HCT116 (cell line): ENCODE results near the gene VSTM2B. TPM values are rescaled to one million over a fixed set of nuclear protein-coding genes. Genes with fewer than 3 reads are reported as not detected.

Experiments used
- ATAC-seq: fragments of 200-7000 bp; cut with Tn5 transposase; 2 replicates; pipeline ENCODE4 v1.9.1; 2020; ENCODE audit warnings: mild to moderate bottlenecking, moderate library complexity
- BruUV-seq: library from RNA; stranded (reverse); fragments of 400-500 nt; replicated peaks from 2 replicates; lab custom pipeline; 2021; lab: Mats Ljungman, UMichigan
- CTCF ChIA-PET: fragments of 300-600 bp; sonication (Branson Sonifier 250); formaldehyde crosslinking; loops from one replicate; lab custom pipeline; 2021; ENCODE audit warnings: antibody characterized with exemption; lab: Charles Lee
- POLR2A ChIA-PET: fragments of 300-600, 350-600 bp; sonication (Branson Sonifier 250); formaldehyde crosslinking; loops from one replicate; lab custom pipeline; 2021; ENCODE audit warnings: antibody characterized with exemption; lab: Charles Lee
- RAD21 ChIA-PET, 2 experiments: fragments of 300-600 bp; sonication (Branson Sonifier 250); formaldehyde crosslinking; loops; one replicate each; lab custom pipeline; 2023; ENCODE audit warnings: low total read pairs in 2 of 2; ENCODE audit not compliant: uncharacterized antibody in 2 of 2, unreplicated experiment in 2 of 2, low non-redundant PET in 1 of 2; lab: Charles Lee
- DNase-seq: peaks from one replicate; pipeline ENCODE4 v3.0.0-alpha.2; 2010; ENCODE audit warnings: low read depth, low spot score
- H2AFZ ChIP-seq: fragments of 200-600 bp; shearing (Covaris generic), sonication (generic); 2 replicates; pipeline ENCODE4 v1.6.1; 2017; ENCODE audit warnings: low read depth, mixed run types, mixed read lengths, antibody characterized with exemption, low read length; ENCODE audit not compliant: poor library complexity, severe bottlenecking
- H3K27ac ChIP-seq: 2 replicates; pipeline ENCODE4 v1.5.1; 2012; ENCODE audit warnings: low read depth, low read length
- H3K27me3 ChIP-seq: fragments of 200-600 bp; sonication (generic); 2 replicates; pipeline ENCODE4 v1.6.1; 2016; ENCODE audit warnings: mixed run types, low read length, mixed read lengths; ENCODE audit not compliant: insufficient read depth
- H3K36me3 ChIP-seq, 2 experiments: fragments of 200-500 bp in 1 of 2; fragments of 200-600 bp in 1 of 2; sonication (Bioruptor generic) in 1 of 2; sonication (generic) in 1 of 2; 2 replicates each; pipeline versions ENCODE4 v1.5.1 to v1.6.1; 2014 to 2016; ENCODE audit warnings: low read length in 2 of 2, inconsistent platforms in 1 of 2, mixed read lengths in 1 of 2, mixed run types in 1 of 2; ENCODE audit not compliant: insufficient read depth in 2 of 2, control insufficient read depth in 1 of 2
- H3K4me1 ChIP-seq, 2 experiments: fragments of 200-600 bp in 1 of 2; sonication (generic) in 1 of 2; 2 replicates each; pipeline versions ENCODE4 v1.5.1 to v1.6.1; 2012 to 2017; ENCODE audit warnings: low read length in 2 of 2, inconsistent platforms in 1 of 2, mild to moderate bottlenecking in 1 of 2, mixed read lengths in 1 of 2, mixed run types in 1 of 2, moderate library complexity in 1 of 2; ENCODE audit not compliant: insufficient read depth in 2 of 2, control insufficient read depth in 1 of 2
- H3K4me2 ChIP-seq: fragments of 200-600 bp; sonication (generic); 2 replicates; pipeline ENCODE4 v1.6.1; 2017; ENCODE audit warnings: mixed run types, low read length, mixed read lengths
- H3K4me3 ChIP-seq, 2 experiments: fragments of 200-600 bp in 1 of 2; sonication (generic) in 1 of 2; replicated peaks in 1 of 2; 2 replicates each; pipeline ENCODE4 v1.5.1; 2011 to 2016; ENCODE audit warnings: low read length in 2 of 2, control low read depth in 1 of 2, low read depth in 1 of 2, mild to moderate bottlenecking in 1 of 2, mixed read lengths in 1 of 2, mixed run types in 1 of 2
- H3K79me2 ChIP-seq: fragments of 200-600 bp; sonication (generic); 2 replicates; pipeline ENCODE4 v1.6.1; 2017; ENCODE audit warnings: mild to moderate bottlenecking, mixed run types, low read length, moderate library complexity, mixed read lengths; ENCODE audit not compliant: insufficient read depth
- H3K9ac ChIP-seq: fragments of 200-600 bp; sonication (generic); 2 replicates; pipeline ENCODE4 v1.6.1; 2016; ENCODE audit warnings: low read length, mixed read lengths
- H3K9me2 ChIP-seq: fragments of 200-600 bp; sonication (generic), shearing (Covaris generic); 2 replicates; pipeline ENCODE4 v1.6.1; 2017; ENCODE audit warnings: mixed run types, mild to moderate bottlenecking, moderate library complexity; ENCODE audit not compliant: insufficient read depth
- H3K9me3 ChIP-seq, 2 experiments: fragments of 200-500 bp in 1 of 2; fragments of 200-600 bp in 1 of 2; sonication (Bioruptor generic) in 1 of 2; sonication (generic) in 1 of 2; 2 replicates each; pipeline ENCODE4 v1.6.1; 2014 to 2017; ENCODE audit warnings: low read length in 2 of 2, mixed read lengths in 2 of 2, inconsistent platforms in 1 of 2, low read depth in 1 of 2, mild to moderate bottlenecking in 1 of 2, mixed run types in 1 of 2, moderate library complexity in 1 of 2; ENCODE audit not compliant: control insufficient read depth in 1 of 2, insufficient read depth in 1 of 2
- H4K20me1 ChIP-seq: fragments of 200-600 bp; sonication (generic), shearing (Covaris generic); 2 replicates; pipeline ENCODE4 v1.6.1; 2017; ENCODE audit warnings: mixed run types, mild to moderate bottlenecking, moderate library complexity; ENCODE audit not compliant: insufficient read depth
- CTCF ChIP-seq, 3 experiments: fragments of 200-600 bp in 1 of 3; sonication (generic) in 1 of 3; IDR thresholded peaks in 2 of 3; conservative IDR thresholded peaks in 1 of 3; 2 replicates each; pipeline ENCODE4 v1.5.1; 2012 to 2017; ENCODE audit warnings: low read depth in 2 of 3, low read length in 2 of 3, antibody characterized with exemption in 1 of 3, borderline replicate concordance in 1 of 3, control low read depth in 1 of 3, mild to moderate bottlenecking in 1 of 3, mixed read lengths in 1 of 3, mixed run types in 1 of 3, moderate library complexity in 1 of 3; ENCODE audit not compliant: insufficient read depth in 1 of 3
- EGR1 ChIP-seq: IDR thresholded peaks from 2 replicates; pipeline ENCODE4 v1.6.1; 2012; ENCODE audit warnings: low read depth
- ELF1 ChIP-seq: IDR thresholded peaks from 2 replicates; pipeline ENCODE4 v1.6.1; 2012; ENCODE audit warnings: low read depth, borderline replicate concordance
- EZH2 ChIP-seq: fragments of 200-600 bp; sonication (generic); IDR thresholded peaks from 2 replicates; pipeline ENCODE4 v1.6.1; 2017; ENCODE audit warnings: antibody characterized with exemption, mixed run types
- JUND ChIP-seq: IDR thresholded peaks from 2 replicates; pipeline ENCODE4 v1.6.1; 2012
- MAX ChIP-seq: IDR thresholded peaks from 2 replicates; pipeline ENCODE4 v1.6.1; 2012
- POLR2A ChIP-seq: IDR thresholded peaks from 2 replicates; pipeline ENCODE4 v1.7.0; 2011; ENCODE audit warnings: borderline replicate concordance; ENCODE audit not compliant: insufficient read depth, insufficient read length; ENCODE audit errors: extremely low read depth
- RAD21 ChIP-seq: IDR thresholded peaks from 2 replicates; pipeline ENCODE4 v1.6.1; 2012; ENCODE audit warnings: low read depth, mild to moderate bottlenecking
- REST ChIP-seq: IDR thresholded peaks from 2 replicates; pipeline ENCODE4 v1.6.1; 2012; ENCODE audit warnings: low read depth
- SIN3A ChIP-seq: IDR thresholded peaks from 2 replicates; pipeline ENCODE4 v1.6.1; 2012; ENCODE audit warnings: low read depth
- SP1 ChIP-seq: IDR thresholded peaks from 2 replicates; pipeline ENCODE4 v1.6.1; 2012; ENCODE audit warnings: low read depth
- SRF ChIP-seq: IDR thresholded peaks from 2 replicates; pipeline ENCODE4 v1.6.1; 2012; ENCODE audit warnings: low read depth
- TCF7L2 ChIP-seq: IDR thresholded peaks from 2 replicates; pipeline ENCODE4 v1.7.0; 2011; ENCODE audit warnings: borderline replicate concordance, inconsistent platforms; ENCODE audit not compliant: insufficient read depth, insufficient read length; ENCODE audit errors: extremely low read depth
- ZBTB33 ChIP-seq: IDR thresholded peaks from 2 replicates; pipeline ENCODE4 v1.6.1; 2011; ENCODE audit warnings: mild to moderate bottlenecking, low read length, moderate library complexity; ENCODE audit not compliant: insufficient replicate concordance; ENCODE audit errors: extremely low read depth
- intact Hi-C: fragments of 100-400 bp; cut with micrococcal nuclease; formaldehyde crosslinking; loops from 2 replicates; pipeline ENCODE4 v1.10.0; 2022
- total RNA-seq: library from RNA; stranded (reverse); gene quantifications from one replicate; pipeline ENCODE4 v1.2.1, GENCODE V29; 2021; ENCODE audit not compliant: unreplicated experiment
- TF ChIP-seq, protein P1 (sequence below): IDR thresholded peaks from 2 replicates; pipeline ENCODE4 v1.6.1; 2012

VSTM2B gene
- total RNA-seq, 1 experiment from 2014 or later, result not detected

DNA sequence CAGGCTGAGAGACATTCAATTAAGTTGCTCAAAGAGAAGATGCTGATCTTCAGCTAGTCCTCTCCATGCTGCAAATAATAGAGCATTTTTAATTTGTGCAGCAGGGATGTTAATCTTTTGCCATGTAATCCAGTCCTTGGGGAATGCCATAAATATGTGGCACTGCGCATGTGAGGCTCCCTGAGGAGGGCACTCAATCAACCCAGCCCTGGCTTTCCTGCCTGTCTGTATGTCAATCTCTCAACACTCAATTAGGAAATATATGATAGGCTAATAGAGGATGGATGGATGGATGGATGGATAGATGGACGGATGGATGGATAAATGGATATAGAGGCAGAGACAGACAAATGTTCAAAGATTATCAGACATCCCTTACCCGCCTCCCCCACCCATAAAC is 48.7 kb downstream of the VSTM2B start (continued):
- TF ChIP-seq ZBTB33 (no peak), SRF (no peak)

DNA sequence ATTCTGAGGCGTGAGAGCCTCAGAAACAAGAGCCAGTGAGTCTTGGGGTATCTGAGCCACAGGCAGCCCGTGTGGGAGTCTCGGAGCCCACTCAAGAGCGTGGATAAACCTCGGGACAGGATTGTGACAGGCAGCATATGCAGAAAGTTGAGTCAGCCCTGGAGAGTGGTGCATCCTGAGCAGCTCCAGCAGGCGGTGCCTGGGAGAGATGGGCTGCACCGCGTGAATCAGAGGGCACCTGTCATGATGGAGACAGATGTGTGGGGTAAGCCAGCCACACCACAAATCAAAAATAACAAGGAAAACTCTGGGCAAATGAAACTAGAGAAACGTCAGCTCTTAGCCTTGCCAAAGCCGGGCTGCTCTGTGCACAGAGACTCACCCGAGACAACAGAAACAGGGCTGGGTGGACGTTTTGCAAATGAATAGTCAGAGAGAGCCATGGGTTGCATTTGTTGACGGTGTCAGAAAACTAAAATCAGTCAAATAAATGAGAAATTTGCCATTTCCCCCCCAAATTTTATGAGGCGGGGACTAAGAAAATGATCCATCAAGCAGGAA is 50.3 kb downstream of the VSTM2B start:
- no peaks in the 10 kb centered on the region for H4K20me1 ChIP-seq
- H2AFZ ChIP-seq, result no peak overlapping the region
- ChIA-PET CTCF (no interaction called here), POLR2A (no interaction called here), RAD21 (no interaction called here)
- no peaks in the 10 kb centered on the region for H3K9me2 ChIP-seq
- H3K9me3 ChIP-seq, result no peaks in the 10 kb centered on the region
- no peak overlapping the region for H3K27ac ChIP-seq
- no peak overlapping the region for H3K4me2 ChIP-seq
- no TSS peak for BruUV-seq
- no peak overlapping the region for H3K4me3 ChIP-seq
- DNase-seq (no peak), ATAC-seq (no peak)
- no peaks in the 10 kb centered on the region for H3K4me1 ChIP-seq
- H3K36me3 ChIP-seq, result no peaks in the 10 kb centered on the region
- no peak overlapping the region for H3K9ac ChIP-seq
- H3K27me3 ChIP-seq, result peaks cover 74% of the 10 kb centered on the region
- intact Hi-C loops, result no loop called here
- no peaks in the 10 kb centered on the region for H3K79me2 ChIP-seq
- TF ChIP-seq ELF1 (no peak), ZBTB33 (no peak), POLR2A (no peak), MAX (no peak), REST (no peak), JUND (no peak), EZH2 (no peak; the same call in 1 of the 2 replicates), SIN3A (no peak), CTCF (IDR thresholded peaks at IDR 0.05 in 2 of 3, conservative IDR thresholded peaks at IDR 0.05 in 1 of 3; ENCODE audit: borderline replicate concordance in 1 of 3, insufficient read depth in 1 of 3, low read depth in 2 of 3, low read length in 2 of 3) (no peak), SP1 (no peak), TCF7L2 (no peak), RAD21 (no peak), EGR1 (no peak)
- TF ChIP-seq, protein P1, sequence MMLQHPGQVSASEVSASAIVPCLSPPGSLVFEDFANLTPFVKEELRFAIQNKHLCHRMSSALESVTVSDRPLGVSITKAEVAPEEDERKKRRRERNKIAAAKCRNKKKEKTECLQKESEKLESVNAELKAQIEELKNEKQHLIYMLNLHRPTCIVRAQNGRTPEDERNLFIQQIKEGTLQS, result no peak
